Measurements from ENCODE around the gene NBDY. TPM values are rescaled to one million over a fixed set of nuclear protein-coding genes. Genes with fewer than 3 reads are reported as not detected.

NBDY gene
- total RNA-seq, 1 experiment from 2014 or later = 12.3 TPM

DNA sequence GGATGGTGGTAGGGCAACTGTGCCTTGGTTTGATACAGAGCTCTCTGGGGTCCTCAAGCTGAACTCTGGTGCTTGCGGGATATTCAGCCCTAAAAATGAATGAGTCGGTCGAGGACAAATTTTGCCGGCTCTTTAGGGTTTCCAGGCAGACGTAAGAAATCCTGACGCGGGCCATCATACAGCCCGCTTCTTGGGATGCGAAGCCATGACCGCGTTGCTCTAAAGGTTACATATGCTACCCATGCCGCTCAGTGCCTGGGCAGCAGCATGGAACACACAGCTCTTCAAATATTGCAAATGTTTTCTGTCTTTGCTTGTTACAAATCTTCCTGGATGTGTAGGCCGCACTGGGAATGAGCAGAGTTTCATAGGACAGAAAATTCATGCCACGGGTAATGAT, 55.6 kb downstream of the NBDY start:
- no peak for DNase-seq (ENCODE audit: low read depth)

DNA sequence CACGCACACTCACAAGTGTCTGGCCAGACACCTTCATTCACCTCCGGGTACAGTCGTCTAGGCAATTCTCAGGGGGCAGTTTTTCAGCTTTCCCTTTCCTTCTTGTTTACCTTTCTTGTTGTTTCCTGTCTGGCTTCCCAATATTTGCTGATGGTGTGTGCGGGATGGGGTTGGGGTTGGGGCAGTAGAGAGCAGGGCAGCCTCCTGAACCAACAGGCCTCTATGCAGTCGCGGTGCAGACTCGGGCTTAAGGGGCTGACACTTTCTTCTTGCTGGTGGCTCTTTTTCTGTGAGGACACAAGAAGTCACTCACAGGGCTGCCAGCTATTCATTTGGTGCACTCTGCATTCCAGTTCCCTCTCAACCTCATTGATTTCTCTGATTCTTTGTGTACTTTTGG, 56.4 kb downstream of the NBDY start:
- no peak for DNase-seq (ENCODE audit: low read depth)

- no peak for DNase-seq (ENCODE audit: low read depth)
Observed at GRCh38 chrX:56786889-56787733, 58.1 kb downstream of the NBDY start.

DNA sequence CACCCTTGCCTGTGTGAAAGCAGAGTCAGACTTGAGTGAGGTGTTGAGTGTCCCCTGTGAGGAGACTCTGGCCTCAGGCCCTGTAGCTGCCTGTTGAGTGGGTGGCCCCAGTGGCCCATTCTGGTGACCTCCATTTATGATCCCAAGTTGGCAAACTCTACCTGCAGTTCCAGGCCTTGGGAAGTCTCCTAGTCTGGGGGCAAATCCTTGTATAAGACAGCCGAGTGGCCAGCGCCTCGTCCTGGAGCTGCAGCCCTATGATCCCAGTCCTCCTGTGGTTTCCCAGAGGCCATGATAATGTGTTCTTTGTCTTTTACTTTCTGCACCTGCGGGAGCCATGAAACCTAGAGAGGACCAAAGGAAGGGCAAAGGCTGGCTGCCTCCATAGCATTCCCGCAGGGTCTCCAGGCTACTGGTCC, 58.7 kb downstream of the NBDY start:
- DNase-seq (ENCODE audit: low read depth) = no peak

GRCh38 chrX:56788229-56788628, 59.2 kb downstream of the NBDY start:
- peak; percentile 31 for DNase-seq (ENCODE audit: low read depth)

DNA sequence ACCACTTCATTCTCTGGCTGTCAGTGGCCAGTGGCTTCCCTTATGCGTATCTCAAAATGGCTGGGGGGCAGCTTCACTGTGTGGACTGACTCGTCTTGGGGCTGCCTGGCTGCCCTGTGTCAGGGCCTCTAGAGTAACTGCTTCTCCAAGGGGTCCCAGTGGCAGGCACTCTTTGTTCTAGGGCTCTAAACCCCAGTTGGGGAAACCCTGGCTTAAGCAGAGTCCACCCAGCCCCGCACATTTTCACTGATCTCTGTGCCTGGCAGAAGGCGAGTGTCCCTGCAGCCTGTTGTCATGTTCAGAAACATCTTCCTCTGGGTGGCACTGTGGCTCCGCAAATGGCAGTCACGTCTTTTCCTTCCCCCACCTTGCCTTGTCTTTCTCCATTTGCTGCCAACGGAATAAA, 59.7 kb downstream of the NBDY start:
- DNase-seq (ENCODE audit: low read depth) = peak; percentile 17

DNA sequence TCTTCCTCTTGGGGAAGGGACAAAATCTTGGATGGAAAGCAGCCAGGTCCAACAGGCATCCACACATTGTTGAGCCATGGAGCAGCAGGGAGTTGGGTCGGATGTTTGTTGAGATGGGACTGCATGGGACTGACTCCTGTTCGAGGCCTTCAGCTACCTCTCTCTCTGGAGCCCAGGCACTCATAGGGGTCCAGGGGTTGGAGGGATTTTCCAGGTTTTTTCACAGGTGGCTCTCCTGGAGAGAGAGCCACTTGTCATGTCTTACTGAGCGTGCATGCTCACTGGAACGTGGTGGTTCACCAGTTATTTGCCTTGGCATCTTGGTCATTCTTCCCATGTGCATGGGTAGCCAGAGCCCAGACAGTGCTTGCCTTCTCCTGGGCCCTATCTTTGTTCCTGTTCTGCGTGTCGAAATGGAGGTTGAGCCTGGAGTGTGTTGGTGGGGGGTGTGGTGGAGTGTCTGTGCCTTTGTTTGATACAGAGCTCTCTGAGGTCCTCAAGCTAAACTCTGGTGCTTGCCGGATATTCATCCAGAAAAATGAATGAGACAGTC, 60.6 kb downstream of the NBDY start:
- no peak for DNase-seq (ENCODE audit: low read depth)

GRCh38 chrX:56790778-56791177, 61.7 kb downstream of the NBDY start:
- DNase-seq (ENCODE audit: low read depth) = no peak

DNA sequence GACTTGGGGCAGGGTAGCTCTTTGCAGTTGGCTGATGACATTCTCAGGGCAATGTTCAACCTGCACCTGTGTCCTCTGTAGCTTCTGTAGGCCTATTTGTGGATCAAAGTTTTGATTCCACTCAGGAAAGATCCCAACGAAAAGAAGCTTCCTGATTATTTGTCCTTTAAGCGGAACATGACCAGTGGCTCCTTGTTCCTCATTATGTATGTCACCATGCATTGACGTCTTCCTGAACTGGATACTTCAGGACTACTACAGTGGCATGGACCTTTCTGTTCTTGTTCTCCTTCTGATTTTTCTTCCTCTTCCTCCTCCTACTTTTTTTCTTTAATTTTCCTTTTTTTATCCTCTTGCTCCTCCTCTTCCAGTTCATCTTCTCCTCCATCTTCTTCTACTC, 62.4 kb downstream of the NBDY start:
- no peak for DNase-seq (ENCODE audit: low read depth)

GRCh38 chrX:56792270-56793111, 63.4 kb downstream of the NBDY start:
- no peak for DNase-seq (ENCODE audit: low read depth)

- no peak for DNase-seq (ENCODE audit: low read depth)
Observed at GRCh38 chrX:56793112-56793430, 64.0 kb downstream of the NBDY start.

GRCh38 chrX:56793521-56794320, 64.7 kb downstream of the NBDY start:
- peak; percentile 28 for DNase-seq (ENCODE audit: low read depth)

DNA sequence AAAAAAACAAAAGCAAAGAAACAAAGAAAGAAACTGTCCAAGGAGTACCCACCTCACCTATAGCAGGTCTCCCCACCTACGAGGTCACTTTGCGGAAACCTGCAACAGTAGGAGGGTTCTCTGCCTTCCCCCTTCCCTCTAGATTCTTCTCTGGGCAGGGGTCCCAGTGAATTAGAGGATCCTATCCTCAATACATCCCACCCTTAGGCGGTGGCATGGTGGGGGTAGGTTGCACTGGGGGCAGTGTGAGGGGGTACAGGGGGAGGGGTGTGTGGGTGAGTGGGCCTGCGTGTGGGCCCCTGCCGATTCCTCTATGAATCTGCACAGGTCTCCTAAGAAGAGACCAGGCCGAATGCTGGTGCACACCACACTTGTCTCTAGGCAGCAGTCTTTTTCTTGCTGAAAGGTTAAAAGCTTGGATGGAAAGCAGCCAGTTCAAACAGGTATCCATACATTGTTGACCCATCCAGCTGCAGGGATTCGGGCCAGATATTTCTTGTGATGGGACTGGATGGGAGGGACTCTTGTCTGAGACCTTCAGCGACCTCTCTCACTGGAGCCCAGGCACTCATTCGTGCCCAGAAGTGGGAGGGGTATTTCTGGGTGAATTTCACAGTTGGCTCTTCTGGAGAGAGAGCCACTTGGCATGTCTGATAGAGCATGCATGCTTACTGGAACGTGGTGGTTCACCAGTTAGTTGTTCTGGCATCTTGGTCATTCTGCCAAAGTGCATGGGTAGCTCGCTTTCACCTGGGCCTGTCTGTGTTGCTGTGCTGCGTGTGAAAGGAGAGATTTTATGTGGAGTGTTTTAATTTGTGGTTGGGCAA, 65.6 kb downstream of the NBDY start:
- DNase-seq (ENCODE audit: low read depth) = no peak

DNA sequence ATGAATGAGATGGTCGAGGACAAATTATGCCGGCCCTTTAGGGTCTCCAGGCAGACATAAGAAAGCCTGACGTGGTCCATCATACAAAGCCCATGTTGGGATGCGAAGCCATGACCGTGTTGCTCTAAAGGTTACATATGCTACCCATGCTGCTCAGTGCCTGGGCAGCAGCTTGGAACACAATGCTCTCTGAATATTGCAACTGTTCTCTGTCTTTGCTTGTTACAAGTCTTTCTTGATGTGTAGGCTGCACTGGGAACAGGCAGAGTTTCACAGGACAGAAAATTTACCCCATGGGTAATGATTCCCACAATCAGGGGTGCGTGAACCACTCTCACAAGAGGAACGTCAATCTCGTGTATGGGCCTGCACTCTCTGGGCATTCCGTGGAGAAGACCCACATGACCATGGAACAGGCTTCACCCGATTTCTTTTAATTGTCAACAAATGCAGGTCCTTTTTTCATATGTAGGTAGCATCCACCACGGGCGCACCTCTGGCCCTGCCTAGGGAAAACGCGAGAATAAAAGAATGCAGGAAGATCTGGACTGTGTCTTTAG, 66.3 kb downstream of the NBDY start:
- DNase-seq (ENCODE audit: low read depth) = no peak

DNA sequence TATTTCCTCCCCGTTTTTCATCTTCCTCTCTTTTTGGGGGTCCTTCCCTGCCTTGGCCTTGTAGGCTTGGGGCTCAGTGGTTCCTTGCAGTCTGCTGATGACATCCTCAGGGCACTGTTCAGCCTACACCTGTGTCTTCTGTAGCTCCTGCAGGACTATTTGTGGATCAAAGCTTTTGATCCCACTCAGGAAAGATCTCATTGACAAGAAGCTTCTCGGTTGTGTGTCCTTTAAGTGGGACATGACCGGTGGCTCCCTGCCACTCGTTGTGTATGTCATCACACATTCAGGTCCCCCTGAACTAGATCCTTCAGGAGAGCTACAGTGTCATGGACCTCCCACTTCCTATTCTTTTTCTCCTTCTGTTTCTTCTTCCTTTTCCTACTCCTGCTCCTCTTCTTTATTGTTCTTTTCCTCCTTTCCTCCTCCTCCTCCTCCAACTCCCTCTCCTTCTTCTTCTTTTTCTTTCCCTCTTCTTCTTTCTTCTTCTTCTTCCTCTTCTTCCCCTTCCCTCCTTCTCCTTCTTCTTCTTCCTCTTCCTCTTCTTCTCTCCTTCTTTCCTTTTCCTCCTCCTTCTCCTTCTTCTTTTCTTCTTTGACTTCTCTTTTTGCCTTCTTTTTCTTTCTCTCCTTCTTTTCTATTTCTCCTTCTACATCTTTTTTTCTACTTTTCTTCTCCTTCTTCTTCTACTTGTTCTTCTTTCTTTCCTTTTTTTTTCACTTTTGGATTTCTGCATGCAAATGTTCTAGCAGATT, 67.8 kb downstream of the NBDY start:
- DNase-seq (ENCODE audit: low read depth) = no peak

DNA sequence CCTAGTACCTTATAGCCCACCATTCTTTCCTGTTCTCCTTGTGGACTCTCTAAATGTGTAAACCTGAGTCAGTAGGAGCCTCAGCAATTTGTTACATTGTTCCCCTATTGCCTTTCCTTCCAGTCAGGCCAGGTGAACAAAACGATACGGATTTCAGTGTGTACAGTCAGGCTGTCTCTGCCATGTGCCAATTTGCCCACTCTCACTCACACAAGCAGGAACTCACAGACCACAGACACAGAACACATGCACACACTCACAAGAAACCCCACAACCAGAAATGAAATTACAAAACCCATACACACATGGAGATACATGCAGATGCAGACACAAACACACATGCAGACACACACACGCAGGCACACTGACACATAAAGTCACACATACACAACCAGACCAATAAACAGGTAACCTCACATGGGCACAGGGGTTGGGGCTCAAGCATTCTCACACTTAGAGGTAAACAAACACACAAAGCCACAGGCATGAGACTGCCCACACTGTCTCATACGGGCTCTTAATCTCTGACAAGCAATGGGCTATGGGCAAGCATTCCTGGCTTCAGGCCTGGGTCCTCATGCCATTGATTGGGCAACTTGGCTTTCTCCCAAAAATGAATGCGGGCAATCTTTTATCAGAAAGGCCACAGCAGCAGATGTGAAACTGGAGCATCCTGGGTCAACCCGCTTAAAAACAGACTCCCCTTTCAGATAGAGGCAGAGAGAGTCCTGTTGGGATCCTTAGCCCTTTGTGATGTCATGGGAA, 68.7 kb downstream of the NBDY start:
- DNase-seq (ENCODE audit: low read depth) = peak; percentile 55

DNA sequence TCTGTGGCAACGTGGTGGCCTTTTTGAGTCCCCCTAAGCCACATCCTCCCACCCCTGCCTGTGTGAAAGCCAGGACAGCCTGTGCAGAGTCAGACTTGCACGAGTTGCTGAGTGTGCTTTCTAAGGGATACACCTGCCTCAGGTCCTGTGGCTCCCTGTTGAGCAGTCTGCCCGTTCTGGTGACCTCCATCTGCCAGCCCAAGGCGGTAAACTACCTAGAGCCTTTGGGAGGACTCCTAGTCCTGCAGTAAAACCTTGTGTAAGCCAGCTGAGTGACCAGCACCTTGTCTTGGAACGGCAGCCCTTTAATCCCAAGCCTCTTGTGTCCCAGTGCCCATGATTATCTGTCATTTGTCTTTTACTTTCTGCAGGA, 69.3 kb downstream of the NBDY start:
- no peak for DNase-seq (ENCODE audit: low read depth)

- no peak for DNase-seq (ENCODE audit: low read depth)
Observed at GRCh38 chrX:56798866-56799758, 70.1 kb downstream of the NBDY start.

Data from LHCN-M2 (cell line).